Spleen (tissue), 7 donors: Measurements from ENCODE around the gene PPHLN1.

ENCODE experiments used
- POLR2A ChIP-seq, 3 donors: fragments of 450-650 bp; IDR thresholded peaks; one replicate each; pipeline ENCODE4 v1.5.1; 2017; ENCODE audit warnings: antibody characterized with exemption in 3 of 3, mild to moderate bottlenecking in 1 of 3
- TF ChIP-seq, protein P1 (sequence below), 11 experiments: fragments of 200-600 bp in 7 of 11; fragments of 450-650 bp in 4 of 11; sonication (generic) in 4 of 11; IDR thresholded peaks in 8 of 11; conservative IDR thresholded peaks in 3 of 11; 1 replicate in 7 of 11; 2 replicates in 4 of 11; pipeline versions ENCODE4 v1.4.0 to v1.8.0; 2016 to 2021; ENCODE audit warnings: antibody characterized with exemption in 11 of 11, inconsistent platforms in 4 of 11, mild to moderate bottlenecking in 1 of 11
- donor health status: DM: no; HTN: no; CAD: no; lungs with moderate emphysema.
- donor health status: DM: no; HTN: no; CAD: no.
- donor health status: DM: no; HTN: no; CAD: no.

- TF ChIP-seq, protein P1, sequence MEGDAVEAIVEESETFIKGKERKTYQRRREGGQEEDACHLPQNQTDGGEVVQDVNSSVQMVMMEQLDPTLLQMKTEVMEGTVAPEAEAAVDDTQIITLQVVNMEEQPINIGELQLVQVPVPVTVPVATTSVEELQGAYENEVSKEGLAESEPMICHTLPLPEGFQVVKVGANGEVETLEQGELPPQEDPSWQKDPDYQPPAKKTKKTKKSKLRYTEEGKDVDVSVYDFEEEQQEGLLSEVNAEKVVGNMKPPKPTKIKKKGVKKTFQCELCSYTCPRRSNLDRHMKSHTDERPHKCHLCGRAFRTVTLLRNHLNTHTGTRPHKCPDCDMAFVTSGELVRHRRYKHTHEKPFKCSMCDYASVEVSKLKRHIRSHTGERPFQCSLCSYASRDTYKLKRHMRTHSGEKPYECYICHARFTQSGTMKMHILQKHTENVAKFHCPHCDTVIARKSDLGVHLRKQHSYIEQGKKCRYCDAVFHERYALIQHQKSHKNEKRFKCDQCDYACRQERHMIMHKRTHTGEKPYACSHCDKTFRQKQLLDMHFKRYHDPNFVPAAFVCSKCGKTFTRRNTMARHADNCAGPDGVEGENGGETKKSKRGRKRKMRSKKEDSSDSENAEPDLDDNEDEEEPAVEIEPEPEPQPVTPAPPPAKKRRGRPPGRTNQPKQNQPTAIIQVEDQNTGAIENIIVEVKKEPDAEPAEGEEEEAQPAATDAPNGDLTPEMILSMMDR (IDR thresholded peaks at IDR 0.05 in 8 of 11, conservative IDR thresholded peaks at IDR 0.05 in 3 of 11): no peak
- no peak for TF ChIP-seq POLR2A (IDR thresholded peaks at IDR 0.05)
Measured at GRCh38 chr12:42342028-42342427, 16.1 kb downstream of the PPHLN1 start.
